Liver (tissue), 3 donors: ENCODE data around the gene KIF26B.

Experiments
- EGR1 ChIP-seq, 2 donors: IDR thresholded peaks; 2 replicates each; pipeline ENCODE4 v1.6.1; 2016 to 2018; ENCODE audit warnings: antibody characterized with exemption in 2 of 2, low read depth in 2 of 2
- FOXA1 ChIP-seq: IDR thresholded peaks from 2 replicates; pipeline ENCODE4 v1.6.1; 2016; ENCODE audit warnings: antibody characterized with exemption
- GABPA ChIP-seq, 2 donors: IDR thresholded peaks in 1 of 2; conservative IDR thresholded peaks in 1 of 2; 2 replicates each; pipeline ENCODE4 v1.6.1; 2016; ENCODE audit warnings: antibody characterized with exemption in 2 of 2, mild to moderate bottlenecking in 1 of 2, moderate library complexity in 1 of 2
- JUND ChIP-seq, 2 donors: IDR thresholded peaks; 2 replicates each; pipeline ENCODE4 v1.6.1; 2016; ENCODE audit warnings: antibody characterized with exemption in 2 of 2
- RXRA ChIP-seq, 2 donors: IDR thresholded peaks; 2 replicates each; pipeline ENCODE4 v1.6.1; 2017 to 2018; ENCODE audit warnings: antibody characterized with exemption in 2 of 2, mild to moderate bottlenecking in 1 of 2
- TAF1 ChIP-seq: conservative IDR thresholded peaks from 2 replicates; pipeline ENCODE4 v1.6.1; 2016; ENCODE audit warnings: antibody characterized with exemption, mild to moderate bottlenecking
- TF ChIP-seq, protein P1 (sequence below): IDR thresholded peaks from 2 replicates; pipeline ENCODE4 v1.6.1; 2016; ENCODE audit warnings: antibody characterized with exemption
- TF ChIP-seq, protein P2 (sequence below): fragments of 150-350 bp; IDR thresholded peaks from 2 replicates; pipeline ENCODE4 v1.5.1; 2017; ENCODE audit warnings: improper control_type of control experiment, low read depth, low read length; ENCODE audit not compliant: missing input control
- TF ChIP-seq, protein P3 (sequence below): IDR thresholded peaks from 2 replicates; pipeline ENCODE4 v1.6.1; 2016; ENCODE audit warnings: antibody characterized with exemption
- TF ChIP-seq, protein P4 (sequence below): IDR thresholded peaks from 2 replicates; pipeline ENCODE4 v1.6.1; 2016; ENCODE audit warnings: antibody characterized with exemption
- donor health status: healthy.
- donor health status: healthy.

DNA sequence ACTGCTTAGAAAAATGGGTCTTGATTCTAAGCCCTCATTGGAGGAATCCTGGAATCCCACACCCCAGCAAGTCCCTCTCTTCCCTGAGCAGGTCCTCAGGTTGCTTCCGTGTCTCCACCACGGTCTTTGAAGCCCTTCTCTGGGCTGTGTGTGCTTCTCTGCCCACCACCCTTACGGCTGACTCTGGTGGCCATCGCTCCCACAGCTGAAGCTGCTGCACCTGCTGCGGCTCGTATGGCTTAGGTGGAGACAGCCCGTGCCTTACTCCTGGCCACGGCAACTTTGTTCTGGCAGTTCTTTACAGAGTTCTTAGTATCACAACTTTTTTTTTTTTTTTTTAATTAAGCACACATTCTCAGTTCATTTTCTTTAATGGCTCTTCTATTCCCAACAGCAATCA is 10.9 kb upstream of the KIF26B start:
- TF ChIP-seq, protein P1, sequence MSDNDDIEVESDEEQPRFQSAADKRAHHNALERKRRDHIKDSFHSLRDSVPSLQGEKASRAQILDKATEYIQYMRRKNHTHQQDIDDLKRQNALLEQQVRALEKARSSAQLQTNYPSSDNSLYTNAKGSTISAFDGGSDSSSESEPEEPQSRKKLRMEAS, result no peak
- TF ChIP-seq, protein P2, sequence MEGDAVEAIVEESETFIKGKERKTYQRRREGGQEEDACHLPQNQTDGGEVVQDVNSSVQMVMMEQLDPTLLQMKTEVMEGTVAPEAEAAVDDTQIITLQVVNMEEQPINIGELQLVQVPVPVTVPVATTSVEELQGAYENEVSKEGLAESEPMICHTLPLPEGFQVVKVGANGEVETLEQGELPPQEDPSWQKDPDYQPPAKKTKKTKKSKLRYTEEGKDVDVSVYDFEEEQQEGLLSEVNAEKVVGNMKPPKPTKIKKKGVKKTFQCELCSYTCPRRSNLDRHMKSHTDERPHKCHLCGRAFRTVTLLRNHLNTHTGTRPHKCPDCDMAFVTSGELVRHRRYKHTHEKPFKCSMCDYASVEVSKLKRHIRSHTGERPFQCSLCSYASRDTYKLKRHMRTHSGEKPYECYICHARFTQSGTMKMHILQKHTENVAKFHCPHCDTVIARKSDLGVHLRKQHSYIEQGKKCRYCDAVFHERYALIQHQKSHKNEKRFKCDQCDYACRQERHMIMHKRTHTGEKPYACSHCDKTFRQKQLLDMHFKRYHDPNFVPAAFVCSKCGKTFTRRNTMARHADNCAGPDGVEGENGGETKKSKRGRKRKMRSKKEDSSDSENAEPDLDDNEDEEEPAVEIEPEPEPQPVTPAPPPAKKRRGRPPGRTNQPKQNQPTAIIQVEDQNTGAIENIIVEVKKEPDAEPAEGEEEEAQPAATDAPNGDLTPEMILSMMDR, result no peak
- TF ChIP-seq JUND (IDR thresholded peaks at IDR 0.05) (no peak), TAF1 (no peak), EGR1 (IDR thresholded peaks at IDR 0.05; ENCODE audit: low read depth in 2 of 2) (no peak), GABPA (IDR thresholded peaks at IDR 0.05 in 1 of 2, conservative IDR thresholded peaks at IDR 0.05 in 1 of 2) (no peak), FOXA1 (no peak), RXRA (IDR thresholded peaks at IDR 0.05) (no peak)
- TF ChIP-seq, protein P3, sequence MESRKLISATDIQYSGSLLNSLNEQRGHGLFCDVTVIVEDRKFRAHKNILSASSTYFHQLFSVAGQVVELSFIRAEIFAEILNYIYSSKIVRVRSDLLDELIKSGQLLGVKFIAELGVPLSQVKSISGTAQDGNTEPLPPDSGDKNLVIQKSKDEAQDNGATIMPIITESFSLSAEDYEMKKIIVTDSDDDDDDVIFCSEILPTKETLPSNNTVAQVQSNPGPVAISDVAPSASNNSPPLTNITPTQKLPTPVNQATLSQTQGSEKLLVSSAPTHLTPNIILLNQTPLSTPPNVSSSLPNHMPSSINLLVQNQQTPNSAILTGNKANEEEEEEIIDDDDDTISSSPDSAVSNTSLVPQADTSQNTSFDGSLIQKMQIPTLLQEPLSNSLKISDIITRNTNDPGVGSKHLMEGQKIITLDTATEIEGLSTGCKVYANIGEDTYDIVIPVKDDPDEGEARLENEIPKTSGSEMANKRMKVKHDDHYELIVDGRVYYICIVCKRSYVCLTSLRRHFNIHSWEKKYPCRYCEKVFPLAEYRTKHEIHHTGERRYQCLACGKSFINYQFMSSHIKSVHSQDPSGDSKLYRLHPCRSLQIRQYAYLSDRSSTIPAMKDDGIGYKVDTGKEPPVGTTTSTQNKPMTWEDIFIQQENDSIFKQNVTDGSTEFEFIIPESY, result no peak
- TF ChIP-seq, protein P4, sequence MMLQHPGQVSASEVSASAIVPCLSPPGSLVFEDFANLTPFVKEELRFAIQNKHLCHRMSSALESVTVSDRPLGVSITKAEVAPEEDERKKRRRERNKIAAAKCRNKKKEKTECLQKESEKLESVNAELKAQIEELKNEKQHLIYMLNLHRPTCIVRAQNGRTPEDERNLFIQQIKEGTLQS, result no peak
